B cell (primary cell): ENCODE data around the gene TSSK2. TPM values are rescaled to one million over a fixed set of nuclear protein-coding genes. Genes with fewer than 3 reads are reported as not detected.
"Not testable (repeated sequence)": the region's sequence is repeated elsewhere in the genome, so short reads cannot be mapped to it uniquely, and the experiment has no call there.

Source experiments
- ATAC-seq: fragments of 200-7000 bp; cut with Tn5 transposase; one replicate; pipeline ENCODE4 v1.10.0; 2021; ENCODE audit warnings: low read depth, mild to moderate bottlenecking, moderate number of reproducible peaks, moderate library complexity
- CTCF ChIA-PET: fragments of 350-600 bp; sonication (Branson Sonifier 250); formaldehyde crosslinking; loops from one replicate; lab custom pipeline; 2021; ENCODE audit warnings: antibody characterized with exemption, inconsistent platforms; lab: Charles Lee
- POLR2A ChIA-PET: fragments of 350-600 bp; sonication (Branson Sonifier 250); formaldehyde crosslinking; loops from one replicate; lab custom pipeline; 2021; ENCODE audit warnings: antibody characterized with exemption; lab: Charles Lee
- DNase-seq: peaks from one replicate; pipeline ENCODE4 v3.0.0; 2013
- H2AFZ ChIP-seq: 2 replicates; pipeline ENCODE4 v1.6.1; 2012; ENCODE audit warnings: mild to moderate bottlenecking, low read depth, low read length; ENCODE audit not compliant: insufficient read depth, poor library complexity, severe bottlenecking
- H3K27ac ChIP-seq, 2 donors: 1 replicate in 1 of 2; 2 replicates in 1 of 2; pipeline ENCODE4 v1.5.1; 2012 to 2013; ENCODE audit warnings: low read length in 2 of 2, mild to moderate bottlenecking in 2 of 2, moderate library complexity in 1 of 2
- H3K27me3 ChIP-seq, 4 experiments: fragments of 200-600 bp in 1 of 4; sonication (generic) in 1 of 4; replicated peaks in 1 of 4; 1 replicate in 2 of 4; 2 replicates in 2 of 4; pipeline versions ENCODE4 v1.6.1 to v1.7.0; 2013 to 2016; ENCODE audit warnings: low read length in 3 of 4, mild to moderate bottlenecking in 2 of 4, mixed read lengths in 1 of 4, moderate library complexity in 1 of 4; ENCODE audit not compliant: insufficient read depth in 4 of 4, control insufficient read depth in 3 of 4; ENCODE audit errors: control extremely low read depth in 1 of 4
- H3K36me3 ChIP-seq, 2 experiments: replicated peaks in 1 of 2; 1 replicate in 1 of 2; 2 replicates in 1 of 2; pipeline versions ENCODE4 v1.6.1 to v1.7.1; 2013; ENCODE audit warnings: low read length in 1 of 2; ENCODE audit not compliant: insufficient read depth in 2 of 2, control insufficient read depth in 1 of 2; ENCODE audit errors: control extremely low read depth in 1 of 2, extremely low read depth in 1 of 2
- H3K4me1 ChIP-seq, 2 donors: fragments of 200-600 bp in 1 of 2; sonication (generic) in 1 of 2; 1 replicate in 1 of 2; 2 replicates in 1 of 2; pipeline versions ENCODE4 v1.5.1 to v1.6.1; 2013 to 2017; ENCODE audit warnings: low read length in 2 of 2; ENCODE audit not compliant: control insufficient read depth in 2 of 2, insufficient read depth in 2 of 2
- H3K4me2 ChIP-seq: replicated peaks from 2 replicates; pipeline ENCODE3; 2012; ENCODE audit warnings: mild to moderate bottlenecking, low read depth, low read length; ENCODE audit not compliant: poor library complexity, severe bottlenecking
- H3K4me3 ChIP-seq, 5 experiments: fragments of 200-600 bp in 1 of 5; sonication (generic) in 1 of 5; 1 replicate in 3 of 5; 2 replicates in 2 of 5; pipeline versions ENCODE4 v1.5.1 to v1.7.0; 2011 to 2016; ENCODE audit warnings: low read length in 4 of 5, mild to moderate bottlenecking in 4 of 5, low read depth in 2 of 5, control low read depth in 1 of 5, moderate library complexity in 1 of 5; ENCODE audit not compliant: insufficient read depth in 1 of 5; ENCODE audit errors: control extremely low read depth in 1 of 5, extremely low read depth in 1 of 5
- H3K79me2 ChIP-seq: fragments of 200-600 bp; sonication (generic); one replicate; pipeline ENCODE4 v1.6.0; 2016; ENCODE audit warnings: low read length; ENCODE audit not compliant: control insufficient read depth, insufficient read depth
- H3K9ac ChIP-seq: fragments of 200-600 bp; sonication (generic); 2 replicates; pipeline ENCODE4 v1.6.1; 2017; ENCODE audit warnings: mild to moderate bottlenecking, low read length, moderate library complexity
- H3K9me3 ChIP-seq, 3 donors: one replicate each; pipeline versions ENCODE4 v1.6.1 to v1.7.1; 2013; ENCODE audit warnings: low read length in 2 of 3; ENCODE audit not compliant: control insufficient read depth in 2 of 3, insufficient read depth in 1 of 3; ENCODE audit errors: control extremely low read depth in 1 of 3
- H4K20me1 ChIP-seq: 2 replicates; pipeline ENCODE4 v1.6.0; 2012; ENCODE audit warnings: mild to moderate bottlenecking, low read length; ENCODE audit not compliant: insufficient read depth, control insufficient read depth, poor library complexity, severe bottlenecking
- H3K27ac Mint-ChIP-seq: one replicate; pipeline ENCODE4 v1.8.0; 2021; ENCODE audit warnings: mixed read lengths
- H3K27me3 Mint-ChIP-seq: one replicate; pipeline ENCODE4 v1.8.0; 2021; ENCODE audit warnings: mixed read lengths
- H3K4me1 Mint-ChIP-seq: one replicate; pipeline ENCODE4 v1.8.0; 2021; ENCODE audit warnings: mixed read lengths
- H3K4me3 Mint-ChIP-seq: one replicate; pipeline ENCODE4 v1.8.0; 2021; ENCODE audit warnings: mixed read lengths
- H3K9me3 Mint-ChIP-seq: one replicate; pipeline ENCODE4 v1.8.0; 2022; ENCODE audit warnings: mixed read lengths; ENCODE audit not compliant: insufficient read depth
- WGBS: methylation state at CpG from one replicate; pipeline ENCODE4 v1.1.5; 2013; ENCODE audit warnings: missing lambda C conversion rate; ENCODE audit not compliant: insufficient coverage; 5-methylcytosine and 5-hydroxymethylcytosine counted together
- intact Hi-C: fragments of 100-400 bp; cut with micrococcal nuclease; formaldehyde crosslinking; loops from one replicate; pipeline ENCODE4 v1.10.0; 2022
- polyA plus RNA-seq: library from polyadenylated mRNA; depleted of rRNA; stranded (reverse); fragments of >200 nt; gene quantifications from 2 replicates; pipeline ENCODE4 v1.2.3, GENCODE V29; 2012
- total RNA-seq, 2 donors: library from RNA; stranded (reverse); fragments of 120-200 nt in 1 of 2; gene quantifications; 1 replicate in 1 of 2; 2 replicates in 1 of 2; pipeline versions ENCODE4 v1.2.3 to v1.2.4, GENCODE V29; 2013 to 2022

The TSSK2 gene
- total and polyA plus RNA-seq, 2 donors (not counting 1 experiment from before 2014, with no cell fraction given) = 0.15 TPM; not detected in 1

GRCh38 chr22:19084126-19084525 is 47.0 kb upstream of the TSSK2 start:
- H4K20me1 ChIP-seq = peaks cover 53% of the 10 kb centered on the region
- peaks cover 32% of the 10 kb centered on the region for H3K4me1 Mint-ChIP-seq
- H3K79me2 ChIP-seq = peaks cover 60% of the 10 kb centered on the region
- peaks cover 7 to 46% of the 10 kb centered on the region in 2 experiments for H3K36me3 ChIP-seq
- CTCF ChIA-PET, intact Hi-C loops, H3K27ac Mint-ChIP-seq, H3K9ac ChIP-seq, H3K9me3 ChIP-seq, POLR2A ChIA-PET, DNase-seq, H3K27me3 ChIP-seq, H3K4me2 ChIP-seq, H3K9me3 Mint-ChIP-seq, H3K27me3 Mint-ChIP-seq, H2AFZ ChIP-seq, ATAC-seq, H3K4me3 Mint-ChIP-seq, H3K4me3 ChIP-seq, H3K27ac ChIP-seq: not testable (repeated sequence)
- peaks cover 10 to 22% of the 10 kb centered on the region in 2 donors for H3K4me1 ChIP-seq
- 94% methylated on average over 16 of the region's 30 CpGs for WGBS

DNA sequence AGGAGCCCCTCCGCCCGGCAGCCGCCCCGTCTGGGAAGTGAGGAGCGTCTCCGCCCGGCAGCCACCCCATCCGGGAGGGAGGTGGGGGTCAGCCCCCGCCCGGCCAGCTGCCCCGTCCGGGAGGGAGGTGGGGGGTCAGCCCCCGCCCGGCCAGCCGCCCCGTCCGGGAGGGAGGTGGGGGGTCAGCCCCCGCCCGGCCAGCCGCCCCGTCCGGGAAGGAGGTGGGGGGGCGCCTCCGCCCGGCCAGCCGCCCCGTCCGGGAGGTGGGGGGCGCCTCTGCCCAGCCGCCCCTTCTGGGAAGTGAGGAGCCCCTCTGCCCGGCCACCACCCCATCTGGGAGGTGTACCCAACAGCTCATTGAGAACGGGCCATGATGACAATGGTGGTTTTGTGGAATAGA is 46.5 kb upstream of the TSSK2 start:
- ATAC-seq, H3K27ac Mint-ChIP-seq, H3K27ac ChIP-seq, intact Hi-C loops, H3K9me3 Mint-ChIP-seq, H3K27me3 ChIP-seq, DNase-seq, H3K27me3 Mint-ChIP-seq, H3K4me3 ChIP-seq, H3K4me3 Mint-ChIP-seq, POLR2A ChIA-PET, H3K9ac ChIP-seq, H3K4me2 ChIP-seq, H3K9me3 ChIP-seq, H2AFZ ChIP-seq: not testable (repeated sequence)
- peaks cover 32% of the 10 kb centered on the region for H3K4me1 Mint-ChIP-seq
- CTCF ChIA-PET = interaction anchor here (0.7 kb wide), 1 partner anchor 32 kb away, joined by 4 read pairs; no protein-coding TSS in a partner anchor
- H4K20me1 ChIP-seq = peaks cover 51% of the 10 kb centered on the region
- H3K79me2 ChIP-seq = peaks cover 61% of the 10 kb centered on the region
- WGBS = no CpG with 5 or more reads among the region's 32 CpGs
- H3K4me1 ChIP-seq = peaks cover 10 to 22% of the 10 kb centered on the region in 2 donors
- H3K36me3 ChIP-seq = peaks cover 7 to 44% of the 10 kb centered on the region in 2 experiments
